GM19043 (cell line): ENCODE results near the gene NRXN3.
"Not testable (repeated sequence)": the region's sequence is repeated elsewhere in the genome, so short reads cannot be mapped to it uniquely, and the experiment has no call there.

Source experiments
- ATAC-seq: cut with Tn5 transposase; IDR thresholded peaks from one replicate; pipeline ENCODE4 v1.9.1; 2021; ENCODE audit warnings: low read depth; ENCODE audit not compliant: unreplicated experiment

The NRXN3 gene

GRCh38 chr14:78383060-78383459, 212.9 kb downstream of the NRXN3 start:
- no peak for ATAC-seq

GRCh38 chr14:78398216-78398615, 228.0 kb downstream of the NRXN3 start:
- ATAC-seq = no peak

GRCh38 chr14:78399316-78399889, 229.2 kb downstream of the NRXN3 start:
- no peak for ATAC-seq

GRCh38 chr14:78401866-78402265, 231.7 kb downstream of the NRXN3 start:
- no peak for ATAC-seq

- peak; percentile 79 for ATAC-seq
Observed at GRCh38 chr14:78403278-78403815, 233.2 kb downstream of the NRXN3 start.

- ATAC-seq = no peak
Observed at GRCh38 chr14:78405079-78405856, 235.1 kb downstream of the NRXN3 start.

DNA sequence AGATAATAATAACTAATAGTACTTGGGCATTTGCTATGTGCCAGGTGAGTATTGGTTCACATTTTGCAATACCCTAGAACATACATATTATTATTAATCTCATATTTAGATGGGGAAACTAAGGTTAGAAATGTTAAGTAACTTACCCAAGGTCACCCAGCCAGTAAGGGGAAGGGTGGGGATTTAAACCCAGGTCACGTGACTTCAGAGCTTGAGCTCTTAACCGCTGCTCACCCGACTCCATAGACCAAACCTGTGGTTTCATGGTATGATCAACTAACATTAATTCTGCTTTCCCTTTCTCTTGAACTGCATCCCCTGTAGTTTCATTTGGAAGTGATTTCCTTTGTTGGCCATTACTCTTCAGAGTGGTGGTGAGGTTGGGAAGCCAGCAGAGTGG, 242.3 kb downstream of the NRXN3 start:
- ATAC-seq = no peak

- no peak for ATAC-seq
Observed at GRCh38 chr14:78414172-78414571, 244.0 kb downstream of the NRXN3 start.

DNA sequence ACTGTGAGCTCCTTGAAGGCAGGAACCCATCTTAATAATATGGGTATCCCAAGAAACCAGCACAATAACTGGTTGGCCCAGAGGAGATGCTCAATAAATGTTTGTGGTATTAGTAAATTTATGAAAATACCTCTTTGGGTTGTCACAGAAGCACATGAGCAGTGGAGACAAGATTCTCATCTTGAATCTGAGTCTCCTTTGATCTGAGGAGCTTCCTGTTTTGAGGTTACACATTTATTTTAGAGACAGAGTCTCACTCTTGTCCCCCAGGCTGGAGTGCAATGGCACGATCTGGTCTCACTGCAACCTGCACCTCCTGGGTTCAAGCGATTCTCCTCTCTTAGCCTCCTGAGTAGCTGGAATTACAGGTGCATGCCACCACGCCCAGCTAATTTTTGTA, 247.4 kb downstream of the NRXN3 start:
- no peak for ATAC-seq

- no peak for ATAC-seq
Observed at GRCh38 chr14:78424311-78424710, 254.1 kb downstream of the NRXN3 start.

GRCh38 chr14:78425330-78425729, 255.2 kb downstream of the NRXN3 start:
- ATAC-seq = no peak

DNA sequence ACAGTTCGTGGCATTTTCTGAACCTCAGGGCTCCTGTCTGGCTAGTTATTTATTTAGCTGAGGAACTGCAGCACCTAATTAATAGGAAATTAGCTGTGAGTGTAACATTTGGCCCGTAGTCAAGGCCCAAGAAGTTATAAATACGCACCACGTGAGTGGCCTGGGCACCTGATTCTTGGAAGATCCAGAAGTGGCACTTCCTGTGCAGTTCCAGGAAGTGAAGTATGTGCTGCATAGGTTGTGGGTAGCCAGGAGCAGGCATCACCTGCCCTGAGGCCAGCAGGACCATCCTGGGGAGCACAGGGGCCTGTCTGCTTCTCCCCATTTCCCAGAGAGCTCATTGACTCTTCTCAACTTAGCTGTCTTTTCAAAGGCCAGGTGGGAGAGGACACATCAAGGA, 255.6 kb downstream of the NRXN3 start:
- ATAC-seq = no peak

- ATAC-seq = no peak
Observed at GRCh38 chr14:78432046-78432445, 261.9 kb downstream of the NRXN3 start.

- not testable (repeated sequence) for ATAC-seq
Observed at GRCh38 chr14:78437448-78437847, 267.3 kb downstream of the NRXN3 start.

DNA sequence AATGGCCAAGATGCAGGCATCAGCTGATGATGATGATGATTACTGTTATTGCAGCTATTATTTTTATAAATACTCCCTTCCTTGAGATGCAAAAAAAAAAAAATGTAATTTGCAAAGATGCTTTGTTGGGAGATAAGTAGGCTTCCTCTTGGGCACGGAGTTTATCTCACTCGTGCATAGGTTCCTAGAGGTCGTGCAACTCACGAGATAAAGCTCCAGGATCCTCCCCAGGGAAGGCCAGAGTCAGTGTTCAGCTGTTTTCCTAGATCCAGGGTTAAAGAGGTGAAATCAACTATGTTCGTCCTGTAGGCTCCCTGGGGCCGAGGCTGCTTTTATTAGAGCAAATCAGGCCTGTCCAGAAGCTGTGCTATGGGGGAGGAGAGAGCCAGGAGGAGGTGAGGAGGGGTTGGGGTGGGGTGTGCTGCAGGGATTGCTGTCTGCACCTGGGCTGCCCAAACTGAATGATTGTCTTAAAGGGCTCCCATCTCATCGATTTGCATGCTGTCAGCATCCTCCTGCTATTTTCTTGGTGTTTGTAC, 270.3 kb downstream of the NRXN3 start:
- ATAC-seq = no peak

GRCh38 chr14:78443834-78444233, 273.7 kb downstream of the NRXN3 start:
- ATAC-seq = no peak

DNA sequence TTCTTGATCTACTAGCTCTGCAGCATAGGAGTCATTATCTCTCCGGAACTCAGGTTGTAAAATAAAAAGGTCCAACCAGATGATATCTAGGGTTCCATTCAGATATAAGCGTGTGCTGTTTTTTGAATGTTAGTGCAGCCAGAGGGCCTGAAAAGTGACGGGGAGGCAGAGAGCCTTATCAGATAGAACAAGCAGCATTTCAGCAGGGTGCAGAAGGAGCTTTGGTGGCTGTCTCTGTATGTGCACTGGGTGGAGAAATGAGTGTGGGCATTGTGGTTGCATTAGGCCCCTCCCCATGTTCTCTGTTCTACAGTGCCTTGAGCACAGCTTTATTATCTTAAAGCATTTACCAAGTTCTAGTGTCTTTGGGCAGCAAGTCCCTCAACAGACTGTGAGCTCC, 275.1 kb downstream of the NRXN3 start:
- no peak for ATAC-seq

DNA sequence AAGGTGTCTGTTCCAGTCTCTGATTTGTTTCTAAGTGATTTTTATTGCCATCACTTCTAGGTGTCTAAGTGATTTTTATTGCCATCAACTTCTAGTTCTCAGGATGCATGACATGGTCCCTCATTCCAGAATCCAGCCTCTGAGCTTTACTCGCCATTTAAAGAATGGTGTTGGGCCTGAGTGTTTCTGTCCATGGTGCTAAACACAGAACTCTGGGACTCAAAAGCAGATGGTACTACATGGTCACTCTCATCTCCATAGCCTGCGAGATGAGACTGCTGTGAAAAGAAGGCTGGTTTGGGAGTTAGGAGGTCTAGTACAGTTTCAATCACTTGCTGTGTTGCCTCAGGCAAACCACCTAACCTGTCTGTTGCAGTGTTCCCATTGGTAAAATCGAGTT, 276.6 kb downstream of the NRXN3 start:
- no peak for ATAC-seq

DNA sequence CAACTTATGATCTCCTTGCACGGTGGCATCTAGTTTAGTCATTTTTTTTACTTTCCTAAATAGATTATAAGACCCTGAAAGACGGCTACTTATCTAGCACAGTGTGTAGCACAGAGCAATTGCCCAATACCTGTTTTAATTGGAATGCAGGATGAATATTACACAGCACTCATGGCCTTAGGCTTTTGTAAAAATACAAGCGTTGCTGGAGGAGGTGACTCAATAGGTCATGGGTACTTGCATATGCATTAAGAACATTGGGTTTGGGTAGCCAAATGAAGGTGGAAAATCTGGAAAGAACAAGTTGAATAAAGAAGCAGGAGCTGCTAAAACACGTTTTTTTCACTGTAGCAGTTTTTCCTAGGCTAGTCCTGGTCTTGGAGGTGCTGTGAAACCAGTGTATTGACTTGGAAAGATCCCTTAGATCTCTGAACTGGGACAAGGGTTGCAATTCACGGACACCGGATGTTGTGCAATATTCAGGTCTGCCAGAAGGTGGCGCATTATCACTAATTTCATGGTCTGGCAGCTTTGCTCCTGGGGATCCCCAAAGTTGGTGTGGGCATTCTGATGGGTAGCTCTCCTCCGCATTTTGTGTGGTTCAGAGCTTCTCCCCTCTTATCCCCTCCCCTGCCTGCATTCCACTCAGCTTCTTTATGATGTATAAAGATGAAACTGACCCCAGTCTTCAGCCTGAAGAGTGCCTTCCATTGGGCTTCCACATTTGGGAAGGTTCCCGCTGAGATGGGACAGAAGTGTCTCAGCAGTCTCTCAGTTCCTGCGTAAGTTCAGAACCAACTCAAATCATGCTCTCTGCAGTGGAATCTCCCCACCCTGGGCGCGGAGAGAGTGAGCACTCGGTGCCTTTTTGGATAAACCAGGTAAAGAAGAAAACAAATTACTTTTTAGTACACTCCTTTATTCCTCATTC, 278.3 kb downstream of the NRXN3 start:
- ATAC-seq = no peak

DNA sequence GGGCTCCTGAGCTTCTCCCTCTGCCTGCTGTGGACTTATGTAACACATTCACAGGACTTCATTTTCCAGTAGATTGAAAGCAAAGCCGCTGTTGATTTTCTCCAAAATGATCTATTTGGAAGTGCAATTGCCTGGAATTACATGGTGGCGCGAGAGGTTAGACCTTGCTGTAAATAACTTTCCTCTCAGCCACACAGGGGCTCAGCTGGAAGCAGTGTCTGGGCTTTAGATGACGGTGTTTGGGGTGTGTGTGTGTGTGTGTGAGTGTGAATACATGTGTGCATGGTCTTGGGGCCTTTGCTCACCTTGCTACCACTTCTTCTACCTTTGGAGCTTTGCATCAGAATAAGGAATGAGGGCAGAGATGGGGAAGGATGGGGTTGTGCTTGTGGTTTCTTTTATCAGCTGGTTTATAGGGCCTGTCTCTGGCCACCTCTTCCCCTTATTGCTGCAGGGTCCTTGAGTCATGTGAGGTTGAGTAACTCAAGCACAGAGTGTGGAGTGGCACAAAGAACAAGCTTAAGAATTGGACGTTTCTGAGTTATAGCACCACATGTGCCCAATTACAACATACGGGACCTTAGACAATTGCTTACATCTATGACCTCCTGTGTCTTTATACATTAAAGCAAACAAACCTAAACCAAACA, 280.6 kb downstream of the NRXN3 start:
- no peak for ATAC-seq
